CD4-positive, alpha-beta T cell treated with Interferon alpha-2 for 1 hour (primary cell): ENCODE data around the gene SDK1.
"Not testable (repeated sequence)": the region's sequence is repeated elsewhere in the genome, so short reads cannot be mapped to it uniquely, and the experiment has no call there.

Source experiments
- DNase-seq, 2 donors: peaks; one replicate each; pipeline ENCODE4 v3.0.0-alpha.2; 2020 to 2022

The SDK1 gene

DNA sequence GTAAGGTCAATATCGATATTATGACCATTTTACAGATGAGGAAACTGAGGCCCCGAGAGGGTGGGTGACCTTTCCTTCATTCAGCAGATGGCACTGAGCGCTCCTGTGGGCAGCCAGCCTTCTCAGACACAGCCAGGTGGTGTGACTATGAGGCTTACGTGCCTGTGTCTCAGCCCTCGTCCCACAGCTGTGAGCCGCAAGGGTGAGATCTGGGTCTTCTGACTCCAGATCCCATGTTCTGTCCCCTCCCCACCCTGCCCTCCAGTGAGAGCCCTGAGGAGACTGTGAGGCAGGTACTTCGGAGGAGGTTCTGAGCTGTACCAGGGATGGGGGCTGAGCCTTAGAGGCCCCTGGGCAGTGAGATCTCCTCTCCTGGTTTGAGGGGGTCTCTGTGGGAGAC, 767.2 kb downstream of the SDK1 start:
- no peak for DNase-seq

DNA sequence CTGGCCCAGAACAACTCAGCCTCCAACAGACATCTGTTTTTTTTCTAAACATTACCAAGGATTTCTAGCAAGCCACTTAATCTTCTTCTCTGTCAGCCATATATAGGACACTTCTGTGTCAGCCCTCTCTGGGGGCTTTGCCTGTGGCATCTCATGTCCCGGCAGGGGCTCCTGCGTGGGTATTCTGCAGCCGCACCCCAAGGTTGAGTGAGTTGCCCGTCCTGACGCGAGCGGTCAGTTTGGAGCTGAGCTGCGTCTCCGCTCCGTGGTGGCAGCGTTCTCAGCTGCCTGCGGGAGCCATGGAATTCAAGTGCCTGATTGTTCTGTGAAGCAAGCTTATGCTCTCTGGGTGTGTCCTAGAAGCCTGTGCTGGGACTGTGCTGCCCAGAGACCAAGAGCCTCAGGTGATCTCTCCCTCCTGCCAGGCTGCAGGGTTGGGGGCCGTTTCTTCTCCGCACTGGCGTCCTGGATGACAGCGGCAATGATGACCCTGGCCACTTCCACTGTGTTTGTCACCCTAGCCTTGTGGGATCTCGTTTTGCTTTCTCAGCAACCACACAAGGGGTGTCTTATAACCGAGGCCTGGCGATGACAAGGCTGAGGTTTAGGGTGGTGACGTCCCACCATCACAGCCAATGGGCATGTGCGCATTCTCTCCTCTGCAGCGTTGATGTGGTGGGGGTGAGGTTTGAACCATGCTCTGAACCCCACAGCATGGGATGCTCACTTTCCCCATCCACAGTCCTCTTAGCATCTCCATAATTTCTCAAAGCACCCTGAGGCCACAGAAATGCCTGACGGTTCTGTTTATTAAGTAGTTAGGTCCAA, 768.4 kb downstream of the SDK1 start:
- no peak for DNase-seq

DNA sequence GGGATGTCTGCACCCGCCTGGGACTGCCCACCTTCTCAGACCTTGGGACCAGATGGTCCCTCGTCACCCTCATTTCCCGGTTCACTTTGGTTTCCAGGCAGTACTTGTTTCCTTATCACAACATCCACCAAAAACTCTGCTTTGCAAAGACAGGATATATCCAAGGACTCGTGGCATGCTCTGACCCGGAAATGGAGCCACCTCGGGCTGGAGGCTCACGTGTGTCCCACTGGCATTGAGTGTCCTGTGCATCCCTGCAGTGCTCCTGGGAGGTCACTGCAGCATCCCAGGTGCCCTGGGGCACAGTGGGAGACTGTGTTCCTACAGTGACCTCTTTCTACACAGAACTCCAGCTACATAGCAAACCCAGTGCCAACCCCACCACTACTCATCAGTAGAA, 769.2 kb downstream of the SDK1 start:
- no peak for DNase-seq

DNA sequence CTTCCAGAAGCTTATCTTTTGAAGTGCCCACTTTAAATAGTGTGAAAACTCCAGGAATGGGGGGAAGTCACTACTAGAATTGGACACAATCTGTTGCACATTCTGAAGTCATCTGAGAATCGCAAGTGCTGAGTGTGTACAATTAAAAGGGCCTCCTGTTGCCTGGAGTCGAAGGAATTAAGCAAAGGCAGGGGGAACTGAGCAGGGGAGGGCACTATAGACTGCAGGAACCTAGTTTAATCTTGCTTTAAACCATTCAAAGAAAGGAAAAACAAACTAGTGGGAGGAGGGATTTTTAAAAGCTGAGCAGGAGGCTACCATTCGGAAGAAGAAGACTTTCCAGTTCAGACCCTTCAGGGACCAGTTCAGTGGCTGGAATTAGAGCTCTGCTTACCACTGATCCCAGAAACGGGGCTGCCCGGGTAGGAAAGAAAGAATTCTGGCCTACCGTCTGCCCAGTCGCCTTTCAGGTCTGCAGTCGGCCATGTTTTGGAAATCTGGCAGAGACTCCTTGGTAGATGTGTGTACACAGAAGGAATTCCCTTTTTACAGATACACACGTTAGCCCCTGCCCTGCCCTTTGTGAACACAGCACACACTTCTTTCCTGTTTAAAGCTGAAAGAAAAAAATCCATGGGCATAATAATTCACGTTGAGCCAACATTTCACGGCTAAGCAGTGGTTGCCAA, 770.5 kb downstream of the SDK1 start:
- DNase-seq: no peak

DNA sequence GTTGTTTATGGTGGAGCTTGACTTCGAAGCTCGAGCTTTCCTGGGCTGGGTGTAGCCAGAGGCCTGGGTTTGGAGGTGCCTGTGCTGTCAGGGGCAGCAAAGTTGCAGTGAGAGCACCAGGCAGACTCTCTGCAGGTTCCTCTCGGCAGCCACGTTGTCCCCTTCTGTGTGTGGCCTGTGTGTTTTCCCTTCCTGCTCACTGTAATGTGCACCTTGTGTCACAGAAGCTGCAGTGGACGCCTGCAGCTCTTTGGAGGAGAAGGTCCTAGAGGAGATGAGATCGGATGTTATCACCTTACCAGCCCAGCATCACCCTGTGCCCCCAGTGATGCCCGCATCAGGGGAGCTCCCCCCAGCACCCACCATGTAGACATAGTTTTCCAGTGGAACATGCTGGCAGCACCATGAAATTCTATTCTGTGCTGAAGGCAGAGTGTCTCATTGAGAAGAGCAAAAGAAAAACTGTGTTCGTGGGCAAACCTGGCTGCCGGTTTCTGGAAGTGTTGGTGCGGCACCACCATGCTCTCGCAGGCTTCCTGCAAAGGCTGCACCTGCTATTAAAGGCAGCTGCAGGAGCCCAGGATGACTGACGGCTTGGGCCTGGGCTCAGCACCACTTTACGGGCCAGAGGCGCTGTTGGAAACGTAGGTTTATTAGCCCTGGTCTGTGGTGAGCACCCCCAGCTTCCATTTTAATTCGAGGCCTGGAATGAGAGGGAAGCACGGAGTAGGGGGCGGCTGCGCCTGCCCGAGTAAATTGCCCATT, 771.3 kb downstream of the SDK1 start:
- no peak for DNase-seq

DNA sequence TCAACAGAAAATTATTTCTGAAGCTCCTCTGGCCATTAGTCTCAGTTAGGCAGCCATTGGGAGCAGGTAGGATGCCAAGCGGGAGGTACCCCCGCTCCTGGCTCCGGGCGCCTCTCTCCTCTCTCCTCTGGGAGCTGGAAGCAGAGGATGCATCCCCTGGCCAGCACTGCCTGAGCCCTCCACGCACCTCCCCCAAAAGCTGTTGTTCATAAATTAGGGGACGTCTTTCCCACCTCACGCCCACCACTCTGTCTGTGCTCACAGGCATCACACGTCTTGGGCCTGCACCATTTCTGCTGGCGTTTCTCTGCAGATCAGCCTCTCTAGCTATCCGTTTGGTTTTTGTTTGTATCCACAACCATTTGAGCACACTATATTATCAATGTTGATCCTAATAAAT, 772.0 kb downstream of the SDK1 start:
- no peak for DNase-seq

DNA sequence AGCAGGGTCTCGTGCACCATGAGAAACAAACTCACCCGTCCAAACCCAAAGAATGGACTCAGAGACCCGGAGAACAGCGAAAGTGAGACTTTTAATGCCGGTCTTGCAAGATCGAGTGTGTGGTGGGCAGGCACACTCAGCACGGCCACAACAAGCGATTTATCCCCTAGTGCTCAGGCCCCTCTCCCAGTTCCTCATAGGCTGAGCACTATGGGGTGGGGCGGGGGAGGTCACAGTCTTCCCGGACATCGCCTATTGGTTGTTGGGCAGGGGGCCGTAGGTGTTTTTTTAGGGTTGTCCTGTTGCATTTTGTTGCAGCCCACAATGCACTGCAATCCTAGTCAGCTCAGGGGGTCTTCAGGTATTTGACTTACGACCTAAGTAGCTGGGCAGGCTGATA, 772.7 kb downstream of the SDK1 start:
- DNase-seq: no peak

DNA sequence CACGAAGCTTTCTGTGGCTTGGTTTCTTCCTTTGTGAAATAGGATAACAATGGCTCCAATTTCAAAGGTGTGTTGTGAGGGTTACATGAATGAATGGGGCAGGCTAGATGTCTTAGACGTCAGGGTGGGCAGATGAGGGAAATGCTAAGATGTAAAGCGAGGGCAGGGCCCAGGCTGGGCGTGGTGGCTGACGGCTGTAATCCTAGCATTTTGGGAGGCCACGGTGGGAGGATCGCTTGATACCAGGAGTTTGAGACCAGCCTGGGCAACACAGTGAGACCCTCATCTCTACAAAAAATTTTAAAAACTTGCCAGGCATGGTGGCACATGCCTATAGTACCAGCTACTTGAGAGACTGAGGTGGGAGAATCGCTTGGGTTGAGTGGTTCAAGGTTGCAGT, 773.4 kb downstream of the SDK1 start:
- no peak for DNase-seq

DNA sequence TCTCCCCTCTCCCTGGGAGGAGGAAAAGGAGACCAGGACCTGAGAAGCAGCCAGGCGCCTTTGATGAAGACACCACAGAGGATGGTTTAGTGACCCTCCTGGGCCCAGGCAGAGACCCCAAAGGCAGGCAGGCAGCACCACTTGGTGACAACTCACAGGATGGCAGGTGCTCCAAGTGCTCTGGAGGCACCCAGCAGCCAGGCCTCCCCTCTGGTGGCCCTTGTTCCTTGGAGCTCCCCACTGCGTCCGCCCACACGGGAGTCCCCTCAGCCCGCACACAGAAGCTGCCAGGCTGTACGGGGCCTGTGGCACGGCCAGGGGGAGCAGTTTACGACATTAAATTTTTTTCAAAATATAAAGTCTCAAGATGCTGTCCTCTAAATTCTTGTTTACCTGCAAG, 773.9 kb downstream of the SDK1 start:
- no peak for DNase-seq

DNA sequence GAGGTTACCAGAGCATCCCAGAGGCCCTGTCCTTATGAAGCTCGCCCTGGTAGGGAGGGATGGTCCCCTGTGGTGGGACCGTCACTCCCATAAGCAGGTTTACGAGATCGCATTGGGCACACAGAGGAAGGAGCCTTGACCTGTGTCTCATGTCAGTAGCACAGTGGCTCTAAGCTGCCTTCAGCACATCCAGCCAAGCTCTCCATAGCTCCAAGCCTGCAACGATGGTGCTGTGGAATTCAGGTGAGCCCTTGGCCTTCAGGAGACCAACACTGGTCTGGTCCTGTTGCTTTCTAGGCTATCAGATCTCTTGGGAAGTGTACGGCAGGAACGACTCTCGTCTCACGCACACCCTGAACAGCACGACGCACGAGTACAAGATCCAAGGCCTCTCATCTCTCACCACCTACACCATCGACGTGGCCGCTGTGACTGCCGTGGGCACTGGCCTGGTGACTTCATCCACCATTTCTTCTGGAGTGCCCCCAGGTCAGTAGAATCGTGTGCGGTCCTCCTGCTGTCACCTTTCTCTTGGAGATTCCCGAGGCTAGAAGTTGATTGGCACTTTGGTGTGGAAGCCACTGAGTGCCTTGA, 775.7 kb downstream of the SDK1 start:
- no peak for DNase-seq

DNA sequence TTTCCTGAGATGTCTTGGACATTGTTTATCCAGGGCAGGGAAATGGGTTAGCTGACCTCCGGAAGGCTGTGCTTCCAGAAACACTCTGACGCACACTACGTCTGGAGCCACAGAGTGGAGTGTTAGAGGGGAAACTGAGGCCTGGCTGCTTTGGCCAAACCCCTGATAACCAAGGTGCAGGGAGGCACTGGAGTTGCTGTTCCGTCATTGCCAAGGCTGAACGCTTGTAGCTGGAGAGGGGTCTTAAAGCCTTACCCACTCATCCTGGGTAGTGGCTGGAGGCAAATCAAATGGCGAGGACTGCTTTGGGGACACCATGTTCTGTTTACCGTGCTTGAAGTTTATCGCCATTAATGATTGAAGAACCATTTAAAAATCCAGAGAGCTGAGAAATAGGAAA, 776.9 kb downstream of the SDK1 start:
- no peak for DNase-seq

DNA sequence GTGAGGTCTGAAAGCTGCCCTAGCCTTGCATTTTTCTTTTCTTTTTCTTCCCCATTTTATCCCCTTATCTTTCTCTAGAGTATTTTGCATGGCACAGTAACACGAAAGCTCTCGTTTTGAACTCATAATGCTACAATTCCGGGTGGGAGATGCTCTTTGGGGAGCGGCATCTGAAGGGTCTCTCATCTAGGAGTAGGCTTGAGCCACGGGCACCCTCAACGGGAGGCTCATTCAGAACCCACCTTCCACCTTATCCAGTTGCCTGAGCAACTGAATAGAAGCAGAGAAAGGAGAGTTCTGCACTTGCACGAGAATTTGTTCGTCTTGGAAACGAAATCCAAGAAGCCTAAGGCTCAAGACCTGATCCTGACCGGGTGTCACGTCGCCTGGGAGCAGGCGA, 777.5 kb downstream of the SDK1 start:
- no peak for DNase-seq

DNA sequence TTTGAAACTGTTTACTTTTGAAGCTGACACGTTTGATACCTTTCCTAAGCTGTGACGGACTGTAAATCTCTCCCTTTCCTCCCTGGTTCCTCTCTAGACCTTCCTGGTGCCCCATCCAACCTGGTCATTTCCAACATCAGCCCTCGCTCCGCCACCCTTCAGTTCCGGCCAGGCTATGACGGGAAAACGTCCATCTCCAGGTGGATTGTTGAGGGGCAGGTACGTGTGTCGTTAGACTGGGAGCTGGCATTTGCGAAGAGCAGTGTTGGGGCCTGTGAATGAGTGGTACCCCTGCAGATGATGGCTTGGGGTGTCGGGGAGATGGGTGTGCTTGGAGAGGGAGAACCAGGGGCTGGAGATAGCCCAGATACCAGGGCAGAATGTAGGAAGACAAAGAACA, 778.3 kb downstream of the SDK1 start:
- no peak for DNase-seq

DNA sequence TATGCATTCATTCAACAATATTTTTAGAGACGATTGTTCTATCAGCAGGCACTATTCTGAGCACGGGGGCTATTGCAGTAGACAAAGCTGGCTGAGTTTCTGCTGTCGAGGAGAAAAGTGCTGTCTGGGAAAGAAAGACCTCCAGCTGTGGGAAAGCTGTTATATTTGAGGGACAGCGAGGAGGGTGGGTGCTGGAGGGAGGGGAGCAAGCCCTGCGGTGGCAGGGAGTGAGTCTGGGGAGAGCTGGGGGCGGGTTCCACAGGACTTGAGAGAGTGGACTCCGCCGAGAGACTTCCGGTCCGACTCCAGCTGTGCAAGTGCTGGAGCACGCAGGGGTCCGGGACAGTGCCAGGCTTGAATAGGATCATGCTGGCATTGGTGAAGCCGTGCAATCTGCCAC, 778.9 kb downstream of the SDK1 start:
- no peak for DNase-seq

DNA sequence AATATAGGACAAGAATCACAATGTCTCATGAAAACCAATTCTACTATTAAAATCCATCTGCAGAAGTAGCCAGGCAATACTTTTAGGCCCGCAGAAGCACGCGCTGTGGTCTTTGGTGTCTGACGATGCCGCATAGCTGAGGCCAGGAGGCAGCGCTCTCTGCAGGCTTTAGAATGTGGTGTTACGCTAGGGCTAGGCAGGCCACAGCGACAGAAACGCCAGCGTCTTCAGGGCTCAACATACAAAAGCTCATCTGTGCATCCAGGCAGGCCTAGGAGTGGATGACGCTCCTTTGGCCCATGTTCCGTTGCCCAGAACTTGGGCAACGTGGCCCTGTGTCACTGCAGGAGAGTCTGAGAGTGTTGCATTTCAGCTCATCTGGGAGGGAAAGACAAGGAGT, 779.9 kb downstream of the SDK1 start:
- no peak for DNase-seq

DNA sequence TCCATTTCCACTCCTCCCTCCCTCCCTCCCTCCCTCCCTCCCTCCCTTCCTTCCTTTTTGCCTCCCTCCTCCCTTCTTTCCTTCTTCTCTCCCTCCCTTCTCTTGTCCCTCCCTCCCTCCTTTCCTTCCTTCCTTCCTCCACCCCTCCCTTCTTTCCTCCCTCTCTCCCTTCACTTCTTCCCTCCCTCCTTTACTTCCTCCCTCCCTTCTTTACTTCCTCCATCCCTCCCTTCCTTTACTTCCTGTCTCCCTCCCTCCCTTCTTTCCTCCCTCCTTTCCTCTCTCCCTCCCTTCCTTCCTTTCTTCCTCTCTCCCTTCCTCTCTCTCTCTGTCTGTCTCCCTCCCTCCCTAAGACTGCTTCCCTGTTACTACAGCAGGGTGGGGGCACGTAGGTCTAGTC, 782.5 kb downstream of the SDK1 start:
- no peak for DNase-seq

DNA sequence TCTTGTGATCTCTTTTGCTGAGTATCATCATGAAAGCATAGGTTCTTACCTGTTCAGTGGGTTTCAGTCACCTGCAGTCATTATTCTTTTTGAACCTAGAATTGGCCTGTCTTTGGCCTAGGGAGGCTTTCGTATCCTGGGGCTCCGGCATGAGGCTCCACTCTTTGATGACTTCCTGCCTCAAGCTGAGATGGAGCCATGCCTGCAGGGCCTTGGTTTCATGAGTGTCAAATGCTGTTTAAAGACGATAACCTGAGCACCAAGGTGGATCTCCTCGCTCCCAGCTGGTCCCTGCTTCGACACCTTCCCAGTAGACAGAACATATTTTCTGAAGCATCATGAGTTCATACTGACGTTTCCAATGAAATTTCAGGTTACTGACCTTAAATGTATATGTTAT, 783.2 kb downstream of the SDK1 start:
- DNase-seq: no peak

DNA sequence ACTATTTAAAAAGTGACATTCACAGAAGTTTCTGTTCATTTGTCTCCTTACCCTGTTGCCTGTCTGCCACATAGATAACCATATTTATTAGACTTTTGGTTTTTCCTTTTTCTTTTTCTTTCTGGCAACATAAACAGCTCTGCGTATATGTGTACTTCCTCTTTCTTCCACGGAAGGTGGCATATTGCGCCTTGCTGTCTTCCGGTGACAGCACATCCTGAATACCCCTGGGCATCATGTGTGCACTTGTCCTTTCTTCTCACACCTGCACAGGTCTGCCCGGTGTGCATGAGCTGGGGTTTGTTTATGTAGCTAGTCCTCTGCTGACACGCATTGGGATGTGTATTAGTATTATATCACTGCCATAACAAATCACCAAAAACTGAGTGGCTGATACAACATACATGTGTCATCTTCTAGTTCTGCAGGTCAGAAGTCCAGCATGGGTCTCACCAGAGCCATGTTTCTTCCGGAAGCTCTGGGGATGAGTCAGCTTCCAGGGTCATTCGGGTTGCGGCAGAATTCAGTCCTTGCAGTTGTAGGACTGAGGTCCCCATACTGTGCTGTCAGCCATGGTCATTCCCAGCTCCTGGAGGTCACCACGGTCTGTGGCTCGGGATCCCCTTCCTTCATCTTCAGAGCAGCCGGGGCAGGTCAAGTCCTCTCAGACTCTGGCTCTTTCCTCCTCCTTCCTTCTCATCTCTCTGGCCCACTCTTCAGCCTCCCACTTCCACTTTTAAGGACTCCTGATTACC, 785.1 kb downstream of the SDK1 start:
- no peak for DNase-seq

DNA sequence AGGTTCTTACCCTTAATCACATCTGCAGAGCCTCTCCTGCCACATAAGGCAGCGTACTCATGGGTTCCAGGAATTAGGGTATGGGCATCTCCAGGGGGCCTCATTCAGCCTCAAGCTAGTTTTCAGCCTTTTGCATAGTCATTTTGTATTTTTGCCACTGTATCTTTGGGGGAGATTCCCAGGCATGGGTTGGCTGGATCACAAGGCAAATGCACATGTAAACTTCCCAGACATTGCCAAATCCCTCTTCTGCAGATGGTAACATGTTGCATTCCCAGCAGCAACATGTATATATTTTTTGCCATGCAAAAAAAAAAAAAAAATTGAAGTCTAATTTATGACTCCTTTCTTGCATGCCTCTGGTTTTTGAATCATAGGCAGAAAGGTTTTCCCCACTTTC, 785.7 kb downstream of the SDK1 start:
- DNase-seq: no peak

DNA sequence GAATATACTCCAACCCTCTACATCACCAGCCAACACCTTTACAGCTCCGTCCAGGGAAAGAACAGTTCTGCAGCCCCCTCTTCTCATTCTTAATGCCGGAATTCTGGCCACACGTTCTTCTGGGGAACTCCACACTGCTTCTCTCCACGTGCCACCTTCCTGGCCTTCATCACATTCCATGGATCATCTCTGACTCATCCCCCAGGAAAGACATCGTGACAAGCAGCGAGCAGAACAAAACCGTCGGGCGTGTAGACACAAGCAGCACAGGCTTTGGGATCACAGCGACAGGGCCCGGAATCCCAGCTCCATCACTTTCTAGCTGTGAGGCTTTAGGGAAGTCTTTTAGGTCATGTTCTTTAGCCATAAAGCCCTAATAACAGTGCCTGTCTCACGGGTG, 790.7 kb downstream of the SDK1 start:
- no peak for DNase-seq

DNA sequence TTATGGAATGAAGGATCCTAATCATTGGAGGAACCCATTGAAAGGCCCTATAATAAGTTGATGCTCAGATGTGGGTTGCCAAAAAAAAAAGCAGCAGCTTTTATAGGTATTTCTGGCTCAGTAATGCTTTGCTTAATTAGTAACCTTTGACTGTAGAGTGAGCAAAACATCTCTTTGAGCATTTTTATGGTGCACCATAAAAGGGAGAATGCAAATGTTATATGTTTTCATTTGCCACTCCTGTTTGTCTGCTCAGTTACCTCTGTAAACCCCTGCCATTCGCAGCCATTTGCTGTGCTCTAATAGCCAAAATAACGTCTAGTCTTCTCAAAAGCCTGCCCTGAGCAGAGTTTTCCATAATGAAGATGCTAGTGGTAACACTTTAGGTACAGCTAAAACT, 792.0 kb downstream of the SDK1 start:
- DNase-seq: no peak

DNA sequence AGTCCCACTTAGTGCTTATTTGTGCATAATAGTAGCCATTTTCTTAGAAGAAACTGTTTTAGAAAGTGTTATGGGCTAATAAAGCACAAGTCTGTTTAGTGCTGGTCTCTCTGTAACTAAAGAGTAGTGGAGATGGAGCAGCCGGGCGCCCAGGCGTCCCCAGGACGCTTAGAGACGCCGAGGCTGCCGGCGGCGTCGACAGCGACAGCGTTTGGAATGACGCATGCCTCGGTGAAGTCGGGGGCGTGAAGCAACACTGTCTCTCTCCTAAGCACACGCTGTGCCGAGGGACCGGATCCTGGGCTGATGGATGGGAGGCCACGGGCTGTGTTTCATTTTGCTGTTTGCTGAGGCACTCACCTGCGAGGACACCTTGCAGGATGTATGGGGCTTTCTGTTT, 792.4 kb downstream of the SDK1 start:
- DNase-seq: no peak

DNA sequence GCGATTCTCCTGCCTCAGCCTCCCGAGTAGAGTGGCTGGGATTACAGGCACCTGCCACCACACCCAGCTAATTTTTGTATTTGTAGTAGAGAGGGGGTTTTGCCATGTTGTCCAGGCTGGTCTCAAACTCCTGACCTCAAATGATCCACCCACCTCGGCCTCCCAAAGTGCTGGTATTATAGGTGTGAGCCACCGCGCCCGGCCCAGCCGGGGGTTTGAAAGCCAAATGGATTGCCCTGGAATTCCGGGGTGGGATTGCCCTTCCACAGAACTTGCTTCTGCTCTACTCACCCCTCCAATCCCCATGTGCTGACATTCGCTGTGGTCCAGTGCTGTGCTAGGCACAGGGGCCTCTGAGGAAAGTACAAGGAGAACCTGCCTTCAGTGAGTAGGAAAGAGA, 793.1 kb downstream of the SDK1 start:
- DNase-seq: not testable (repeated sequence)
